MCF 10A (cell line): ENCODE measurements around the gene FICD. TPM values are rescaled to one million over a fixed set of nuclear protein-coding genes. Genes with fewer than 3 reads are reported as not detected.

Source experiments
- BruUV-seq: library from RNA; stranded (reverse); fragments of 400-500 nt; replicated peaks from 2 replicates; lab custom pipeline; 2021; lab: Mats Ljungman, UMichigan
- CTCF ChIA-PET: fragments of 300-600 bp; sonication (Branson Sonifier 250); formaldehyde crosslinking; extraction: SDS; loops from one replicate; lab custom pipeline; 2021; ENCODE audit warnings: antibody characterized with exemption, inconsistent platforms; lab: Yijun Ruan, JAX
- POLR2A ChIA-PET: fragments of 300-600, 350-650 bp; sonication (Branson Sonifier 250); formaldehyde crosslinking; extraction: SDS; loops from one replicate; lab custom pipeline; 2020; ENCODE audit warnings: antibody characterized with exemption, inconsistent platforms; lab: Yijun Ruan, JAX
- DNase-seq: peaks from one replicate; pipeline ENCODE4 v3.0.0-alpha.2; 2018; ENCODE audit not compliant: unreplicated experiment
- H3K27ac Mint-ChIP-seq: one replicate; pipeline ENCODE4 v1.8.0; 2022; ENCODE audit warnings: mild to moderate bottlenecking, low read depth, mixed read lengths; ENCODE audit not compliant: unreplicated experiment
- H3K27me3 Mint-ChIP-seq: one replicate; pipeline ENCODE4 v1.8.0; 2022; ENCODE audit warnings: mixed read lengths; ENCODE audit not compliant: insufficient read depth, unreplicated experiment
- H3K36me3 Mint-ChIP-seq: one replicate; pipeline ENCODE4 v1.8.0; 2022; ENCODE audit warnings: mild to moderate bottlenecking, moderate library complexity, mixed read lengths; ENCODE audit not compliant: insufficient read depth, unreplicated experiment
- H3K4me1 Mint-ChIP-seq: one replicate; pipeline ENCODE4 v1.8.0; 2022; ENCODE audit warnings: mixed read lengths; ENCODE audit not compliant: insufficient read depth, unreplicated experiment
- H3K4me3 Mint-ChIP-seq: one replicate; pipeline ENCODE4 v1.8.0; 2022; ENCODE audit warnings: mild to moderate bottlenecking, moderate library complexity, mixed read lengths; ENCODE audit not compliant: unreplicated experiment
- H3K9me3 Mint-ChIP-seq: one replicate; pipeline ENCODE4 v1.8.0; 2022; ENCODE audit warnings: mixed read lengths; ENCODE audit not compliant: unreplicated experiment
- intact Hi-C: fragments of 100-400 bp; cut with micrococcal nuclease; formaldehyde crosslinking; loops from 2 replicates; pipeline ENCODE4 v1.14.1; 2022
- total RNA-seq: library from RNA; stranded (reverse); gene quantifications from 2 replicates; pipeline ENCODE4 v1.2.3, GENCODE V29; 2022
- TF ChIP-seq, protein P1 (sequence below): fragments of 200-600 bp; IDR thresholded peaks from one replicate; pipeline ENCODE4 v1.8.0; 2022; ENCODE audit warnings: antibody characterized with exemption, mild to moderate bottlenecking; ENCODE audit not compliant: unreplicated experiment

FICD gene
- total RNA-seq, 1 experiment from 2014 or later: 15.2 TPM

DNA sequence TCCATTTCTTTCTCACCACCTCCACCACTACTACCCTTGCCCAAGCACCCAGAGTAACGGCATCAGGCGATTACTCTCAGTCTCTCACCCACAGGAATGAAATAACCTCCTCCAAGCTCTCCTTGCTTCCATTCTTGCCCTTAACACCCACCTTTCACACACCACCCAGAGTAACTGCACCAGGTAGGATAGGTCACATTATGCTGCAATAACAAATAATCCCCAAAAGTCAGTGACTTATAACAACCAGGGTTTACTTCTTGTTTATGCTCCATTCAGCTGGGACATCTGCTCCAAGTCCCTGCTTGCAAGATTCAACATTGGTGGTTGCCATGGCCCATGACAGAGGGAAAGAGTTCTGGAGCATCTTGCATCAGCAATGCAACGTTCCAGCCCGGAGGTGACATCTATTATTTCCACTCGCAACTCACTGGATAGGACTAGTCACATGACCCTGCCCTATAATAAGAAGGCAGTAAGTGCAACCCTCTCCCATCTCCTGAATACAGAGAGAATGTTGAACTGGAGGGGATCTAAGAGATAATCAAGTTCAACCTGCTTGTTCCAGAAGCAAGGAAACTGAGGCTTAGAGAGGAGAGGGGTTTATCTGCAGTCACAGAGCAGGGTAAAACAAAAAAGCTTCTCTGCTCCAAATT, 41.5 kb upstream of the FICD start:
- CTCF ChIA-PET: interaction anchor here (0.6 to 2.8 kb wide), 4 partner anchors 16 to 481 kb away, joined by 3 to 10 read pairs (median 3); no protein-coding TSS in a partner anchor
- intact Hi-C loops: no loop called here
- no peaks in the 10 kb centered on the region for H3K4me1 Mint-ChIP-seq

DNA sequence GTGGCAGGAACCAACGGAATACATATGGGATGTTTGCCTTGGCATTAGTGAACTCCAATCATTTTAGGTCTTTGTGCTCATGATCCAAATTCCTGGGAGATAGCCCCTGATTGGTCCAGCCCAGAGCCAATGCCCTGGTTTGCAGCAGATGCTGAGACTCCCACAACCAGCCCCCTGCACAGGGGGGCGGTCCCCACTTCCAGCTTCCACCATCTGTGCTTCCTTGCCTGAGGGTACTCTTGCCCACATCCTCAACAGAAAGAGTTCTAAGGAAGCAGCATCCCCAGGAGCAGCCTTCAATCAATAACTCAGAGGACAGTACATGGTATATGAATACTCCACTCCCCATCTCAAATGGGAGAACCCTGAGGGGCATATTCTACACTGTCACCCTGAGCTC, 39.7 kb upstream of the FICD start:
- BruUV-seq: no TSS peak
- Mint-ChIP-seq H3K9me3 (no peaks in the 10 kb centered on the region), H3K27me3 (peaks cover 16% of the 10 kb centered on the region), H3K4me3 (no peak overlapping the region), H3K27ac (no peak overlapping the region), H3K4me1 (no peaks in the 10 kb centered on the region), H3K36me3 (no peaks in the 10 kb centered on the region)
- POLR2A ChIA-PET: no interaction called here
- CTCF ChIA-PET: interaction anchor here (0.6 to 0.8 kb wide), 3 partner anchors 8 to 350 kb away, joined by 3 to 5 read pairs (median 3); no protein-coding TSS in a partner anchor
- TF ChIP-seq, protein P1, sequence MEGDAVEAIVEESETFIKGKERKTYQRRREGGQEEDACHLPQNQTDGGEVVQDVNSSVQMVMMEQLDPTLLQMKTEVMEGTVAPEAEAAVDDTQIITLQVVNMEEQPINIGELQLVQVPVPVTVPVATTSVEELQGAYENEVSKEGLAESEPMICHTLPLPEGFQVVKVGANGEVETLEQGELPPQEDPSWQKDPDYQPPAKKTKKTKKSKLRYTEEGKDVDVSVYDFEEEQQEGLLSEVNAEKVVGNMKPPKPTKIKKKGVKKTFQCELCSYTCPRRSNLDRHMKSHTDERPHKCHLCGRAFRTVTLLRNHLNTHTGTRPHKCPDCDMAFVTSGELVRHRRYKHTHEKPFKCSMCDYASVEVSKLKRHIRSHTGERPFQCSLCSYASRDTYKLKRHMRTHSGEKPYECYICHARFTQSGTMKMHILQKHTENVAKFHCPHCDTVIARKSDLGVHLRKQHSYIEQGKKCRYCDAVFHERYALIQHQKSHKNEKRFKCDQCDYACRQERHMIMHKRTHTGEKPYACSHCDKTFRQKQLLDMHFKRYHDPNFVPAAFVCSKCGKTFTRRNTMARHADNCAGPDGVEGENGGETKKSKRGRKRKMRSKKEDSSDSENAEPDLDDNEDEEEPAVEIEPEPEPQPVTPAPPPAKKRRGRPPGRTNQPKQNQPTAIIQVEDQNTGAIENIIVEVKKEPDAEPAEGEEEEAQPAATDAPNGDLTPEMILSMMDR: no peak
- intact Hi-C loops: no loop called here
- no peak for DNase-seq

More for the DNA sequence above, 41.5 kb upstream of the FICD start:
- TF ChIP-seq, protein P1: no peak
- POLR2A ChIA-PET: no interaction called here
- Mint-ChIP-seq H3K27me3 (peaks cover 18% of the 10 kb centered on the region), H3K4me3 (no peak overlapping the region), H3K36me3 (no peaks in the 10 kb centered on the region), H3K9me3 (peaks cover 2% of the 10 kb centered on the region), H3K27ac (no peak overlapping the region)
- BruUV-seq: no TSS peak
- DNase-seq: no peak

DNA sequence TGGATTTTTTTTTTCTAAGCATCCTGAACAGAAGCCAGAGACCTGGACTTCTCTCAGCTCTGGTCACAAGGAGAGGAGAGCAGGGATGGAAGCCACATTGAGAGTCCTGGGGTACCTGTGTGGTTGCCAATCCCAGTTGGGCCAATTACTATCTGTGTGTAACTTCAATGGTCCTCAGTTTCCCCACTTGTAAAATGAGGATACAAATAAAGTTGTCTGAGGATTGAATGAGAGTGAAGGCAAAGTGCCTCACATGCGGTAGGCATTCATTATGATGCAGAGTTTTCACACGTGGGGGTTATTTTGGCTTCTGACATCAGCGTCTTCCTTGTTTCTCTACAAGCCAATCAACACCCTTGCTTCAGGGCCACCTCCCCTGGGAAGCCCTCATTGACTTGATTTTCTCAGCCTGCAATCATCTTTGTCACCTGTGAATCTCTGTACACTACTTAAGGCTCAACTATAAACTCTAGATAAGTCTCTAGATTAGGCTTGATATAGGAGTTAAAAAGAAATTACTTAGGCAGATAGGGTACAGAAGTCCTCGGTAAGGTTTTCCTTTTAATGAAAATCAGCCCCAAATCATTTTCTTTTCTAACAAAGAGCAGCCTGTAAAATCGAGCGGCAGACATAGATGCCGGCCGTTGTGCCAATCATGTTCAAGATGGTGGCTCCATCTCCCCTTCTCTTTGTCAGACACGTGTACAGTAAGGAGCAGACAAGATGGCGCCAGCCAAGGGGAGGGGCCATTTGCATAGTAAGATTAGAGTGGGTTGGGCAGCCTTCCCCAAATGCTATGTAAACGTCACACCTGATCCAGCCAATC, 37.8 kb upstream of the FICD start:
- no TSS peak for BruUV-seq
- no peak overlapping the region for H3K27ac Mint-ChIP-seq
- CTCF ChIA-PET: interaction anchor here (1.3 kb wide), 1 partner anchor 559 kb away, joined by 6 read pairs; no protein-coding TSS in a partner anchor

DNA sequence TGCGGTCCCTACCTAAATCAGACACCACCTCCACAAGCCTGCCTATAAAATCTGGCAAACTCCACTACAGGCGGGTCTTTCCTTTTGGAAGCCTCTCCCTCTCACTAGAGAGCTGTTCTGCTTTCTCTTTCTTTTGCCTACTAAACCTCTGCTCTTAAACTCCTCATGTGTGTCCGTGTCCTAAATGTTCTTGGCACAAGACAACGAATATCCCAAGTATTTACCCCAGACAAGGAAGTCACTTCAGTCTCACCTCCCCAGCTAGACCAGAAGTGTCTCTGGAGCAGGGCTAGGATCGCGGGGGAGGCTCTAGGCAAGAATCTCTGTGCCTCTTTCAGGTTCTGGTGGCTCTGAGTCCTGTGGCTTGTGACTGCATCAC, 37.2 kb upstream of the FICD start:
- Mint-ChIP-seq H3K4me1 (peaks cover 5% of the 10 kb centered on the region), H3K27ac (no peak overlapping the region), H3K36me3 (no peaks in the 10 kb centered on the region), H3K9me3 (no peaks in the 10 kb centered on the region), H3K27me3 (no peaks in the 10 kb centered on the region), H3K4me3 (no peak overlapping the region)
- intact Hi-C loops: no loop called here
- TF ChIP-seq, protein P1: no peak
- no peak for DNase-seq
- BruUV-seq: no TSS peak
- CTCF ChIA-PET: interaction anchor here (1.3 kb wide), 1 partner anchor 559 kb away, joined by 6 read pairs; no protein-coding TSS in a partner anchor
- POLR2A ChIA-PET: no interaction called here

More for the DNA sequence above, 37.8 kb upstream of the FICD start:
- Mint-ChIP-seq H3K36me3 (no peaks in the 10 kb centered on the region), H3K4me3 (no peak overlapping the region), H3K9me3 (no peaks in the 10 kb centered on the region), H3K27me3 (no peaks in the 10 kb centered on the region), H3K4me1 (no peaks in the 10 kb centered on the region)
- POLR2A ChIA-PET: no interaction called here
- DNase-seq: no peak
- intact Hi-C loops: no loop called here
- TF ChIP-seq, protein P1: no peak
